GM18498 (cell line): Measurements from ENCODE around the gene MESD.
A peak's percentile ranks its signal among the peaks of the same experiment; 100 is the strongest.

Source experiments
- ATAC-seq: cut with Tn5 transposase; IDR thresholded peaks from one replicate; pipeline ENCODE4 v1.9.1; 2021; ENCODE audit warnings: mild to moderate bottlenecking, moderate library complexity; ENCODE audit not compliant: unreplicated experiment

MESD gene

GRCh38 chr15:81015621-81016488 lies 26.2 kb upstream of the MESD start:
- no peak for ATAC-seq

DNA sequence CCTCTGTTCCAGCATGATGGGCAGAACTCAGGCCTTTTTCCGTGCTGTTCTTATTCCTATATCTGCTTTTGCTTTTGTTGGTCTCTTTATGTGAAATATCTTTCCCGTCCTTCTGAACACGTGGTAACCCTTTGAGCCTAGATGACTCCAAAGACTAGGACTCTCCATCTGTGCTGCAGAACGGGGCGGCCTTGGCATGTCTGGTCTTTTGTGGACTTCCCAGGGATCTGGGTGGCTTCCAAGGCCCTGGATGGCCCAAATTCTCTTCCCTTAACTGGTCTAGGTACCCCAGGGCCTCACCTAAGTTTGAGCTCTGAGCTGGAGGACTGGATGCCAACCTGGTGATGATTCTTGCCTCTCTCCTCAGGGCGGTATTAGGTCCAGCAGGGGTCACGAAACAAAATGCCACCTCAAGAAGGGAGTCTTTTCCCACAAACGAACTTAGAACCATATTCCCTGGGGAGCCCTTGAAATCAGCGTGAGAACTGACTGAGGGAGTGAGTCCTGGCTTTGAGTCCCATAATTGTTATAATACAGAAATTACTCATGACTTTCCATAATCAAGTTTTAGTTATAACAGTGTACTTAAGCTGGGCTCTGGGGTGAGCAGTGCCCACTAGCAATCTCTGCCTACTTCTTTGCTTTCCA lies 25.0 kb upstream of the MESD start:
- ATAC-seq = no peak

- ATAC-seq = no peak
Measured at GRCh38 chr15:81013396-81013929, 23.8 kb upstream of the MESD start.

- no peak for ATAC-seq
Measured at GRCh38 chr15:81012588-81012987, 23.0 kb upstream of the MESD start.

DNA sequence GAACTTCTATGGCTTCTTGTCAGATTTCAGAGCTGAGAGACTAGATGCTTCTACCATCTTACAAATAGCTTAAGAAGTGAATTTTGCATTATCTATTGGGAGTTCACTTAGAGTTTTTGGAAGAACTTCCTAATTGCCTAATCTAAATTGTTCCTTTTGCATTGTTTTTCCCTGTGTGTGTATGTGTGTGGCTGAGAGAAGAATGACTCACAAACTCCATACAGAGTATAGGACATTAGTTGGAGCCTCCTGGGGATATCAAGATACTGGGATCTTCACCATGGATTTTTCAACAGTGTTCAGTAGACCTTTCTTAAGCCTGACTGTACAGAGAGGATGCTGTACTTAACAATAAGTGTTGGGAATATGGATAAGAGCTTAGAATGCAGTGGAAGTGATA lies 22.0 kb upstream of the MESD start:
- no peak for ATAC-seq

- no peak for ATAC-seq
Measured at GRCh38 chr15:81010086-81010485, 20.5 kb upstream of the MESD start.

- no peak for ATAC-seq
Measured at GRCh38 chr15:81008312-81008711, 18.7 kb upstream of the MESD start.

- no peak for ATAC-seq
Measured at GRCh38 chr15:81007428-81008064, 17.9 kb upstream of the MESD start.

- no peak for ATAC-seq
Measured at GRCh38 chr15:81006124-81006523, 16.5 kb upstream of the MESD start.

DNA sequence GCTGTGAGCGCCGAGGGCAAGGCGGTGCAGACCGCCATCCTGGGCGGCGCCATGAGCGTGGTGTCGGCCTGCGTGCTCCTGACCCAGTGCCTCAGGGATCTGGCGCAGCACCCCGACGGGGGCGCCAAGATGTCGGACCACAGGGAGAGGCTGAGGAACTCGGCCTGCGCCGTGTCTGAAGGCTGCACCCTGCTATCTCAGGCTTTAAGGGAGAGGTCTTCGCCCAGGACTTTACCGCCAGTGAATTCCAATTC lies 13.4 kb upstream of the MESD start:
- ATAC-seq = no peak

GRCh38 chr15:81002331-81003096 lies 12.9 kb upstream of the MESD start:
- ATAC-seq = no peak

GRCh38 chr15:81002009-81002330 lies 12.4 kb upstream of the MESD start:
- ATAC-seq = no peak

DNA sequence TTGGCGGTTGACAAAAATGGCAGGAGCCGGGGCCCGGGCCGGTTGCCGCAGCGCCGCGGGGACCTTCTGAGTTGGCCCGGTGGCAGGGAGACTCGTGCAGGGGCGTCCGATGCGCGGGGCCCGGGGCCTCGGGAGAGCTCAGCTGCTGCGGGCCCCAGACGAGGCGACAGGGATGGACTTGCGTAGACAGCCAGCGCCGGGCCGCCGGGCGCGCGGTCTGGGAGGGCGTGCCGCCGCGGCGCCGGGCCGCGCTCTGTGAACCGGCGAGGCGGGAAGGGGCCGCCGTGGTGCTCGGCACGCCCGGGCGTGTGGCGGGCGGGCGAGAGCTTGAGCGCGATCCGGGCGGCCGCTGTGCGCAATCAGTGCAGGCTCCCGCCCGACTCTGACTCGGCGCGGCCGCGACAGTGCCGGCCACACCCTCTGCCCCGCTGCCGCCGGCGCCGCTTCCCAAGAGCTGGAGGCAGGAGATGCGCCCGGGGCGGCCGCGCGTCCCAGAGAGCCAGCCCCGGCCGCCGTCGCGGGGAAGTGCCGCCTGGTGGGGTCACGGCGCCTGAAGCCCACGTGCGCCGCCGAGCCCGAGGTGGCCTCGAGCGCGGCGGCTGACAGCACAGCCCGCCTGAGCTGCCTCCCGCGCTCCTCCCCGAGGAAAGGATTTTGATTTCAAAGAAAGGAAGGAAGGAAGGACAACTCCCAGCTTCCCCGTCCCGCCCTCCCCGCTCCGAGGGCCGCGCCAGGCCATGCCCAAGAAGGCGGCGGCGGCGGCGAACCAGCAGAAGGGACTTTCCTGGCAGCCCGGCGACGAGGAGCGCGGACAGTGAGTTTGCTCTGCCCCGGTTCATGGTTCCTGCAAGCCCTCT lies 11.8 kb upstream of the MESD start:
- peak; percentile 38 for ATAC-seq

DNA sequence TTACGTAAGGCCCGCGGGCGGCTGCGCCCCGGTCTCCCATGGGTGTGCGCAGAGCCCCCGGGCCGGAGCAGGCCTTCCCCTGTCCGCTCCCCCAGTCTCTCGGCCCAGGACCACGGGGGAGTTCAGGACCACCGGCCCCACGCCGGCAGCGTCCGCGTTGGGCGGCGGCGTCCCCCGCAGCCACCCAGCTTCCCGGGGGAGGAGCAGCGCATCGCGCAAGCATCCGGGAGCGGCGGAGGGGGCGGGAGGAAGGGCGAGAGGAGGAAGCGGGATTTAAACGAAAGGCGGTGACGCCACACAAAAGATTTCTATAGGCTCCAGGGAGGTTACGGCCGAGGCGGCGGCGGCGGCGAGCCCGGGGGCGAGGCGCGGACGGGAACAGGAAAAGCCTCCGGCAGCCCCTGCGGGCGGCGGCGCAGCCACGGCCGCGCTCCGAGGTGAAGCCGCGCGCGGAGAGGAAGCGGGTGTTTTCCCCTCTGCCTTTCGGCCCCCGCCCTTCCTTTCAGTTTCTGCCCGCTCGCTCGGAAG lies 11.1 kb upstream of the MESD start, which contains the start of gene TLNRD1:
Gene TLNRD1 (plus strand): TSS at position 300 of the 528 bp plus-strand sequence. CDS start 1,349 bp downstream, outside the sequence.
- peak; percentile 68 for ATAC-seq

GRCh38 chr15:81000144-81000623 lies 10.6 kb upstream of the MESD start:
- no peak for ATAC-seq

- no peak for ATAC-seq
Measured at GRCh38 chr15:80999623-81000036, 10.0 kb upstream of the MESD start.

- ATAC-seq = no peak
Measured at GRCh38 chr15:80998251-80998650, 8.6 kb upstream of the MESD start.

- ATAC-seq = no peak
Measured at GRCh38 chr15:80997692-80998091, 8.1 kb upstream of the MESD start.

DNA sequence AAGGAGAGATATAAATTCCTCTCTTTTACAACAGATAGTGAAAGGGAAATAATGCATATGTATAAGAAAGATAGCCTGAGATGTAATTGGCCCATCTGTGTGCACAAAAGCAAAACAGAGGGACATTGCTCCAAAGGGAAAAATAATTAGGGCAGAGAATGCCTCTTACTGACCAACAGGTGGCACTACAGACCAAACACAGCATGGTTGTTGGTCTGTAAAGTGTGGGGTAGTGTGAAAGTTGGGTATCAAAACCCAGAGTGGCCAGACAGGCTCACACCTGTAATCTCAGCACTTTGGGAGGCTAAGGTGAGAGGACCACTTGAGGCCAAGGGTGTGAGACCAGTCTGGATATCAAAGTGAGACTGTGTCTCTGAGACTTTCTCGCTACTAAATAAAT lies 6.6 kb upstream of the MESD start:
- ATAC-seq = no peak

- ATAC-seq = no peak
Measured at GRCh38 chr15:80992441-80992840, 2.8 kb upstream of the MESD start.
